ENCODE measurements around the gene GUCD1.

GUCD1 gene

DNA sequence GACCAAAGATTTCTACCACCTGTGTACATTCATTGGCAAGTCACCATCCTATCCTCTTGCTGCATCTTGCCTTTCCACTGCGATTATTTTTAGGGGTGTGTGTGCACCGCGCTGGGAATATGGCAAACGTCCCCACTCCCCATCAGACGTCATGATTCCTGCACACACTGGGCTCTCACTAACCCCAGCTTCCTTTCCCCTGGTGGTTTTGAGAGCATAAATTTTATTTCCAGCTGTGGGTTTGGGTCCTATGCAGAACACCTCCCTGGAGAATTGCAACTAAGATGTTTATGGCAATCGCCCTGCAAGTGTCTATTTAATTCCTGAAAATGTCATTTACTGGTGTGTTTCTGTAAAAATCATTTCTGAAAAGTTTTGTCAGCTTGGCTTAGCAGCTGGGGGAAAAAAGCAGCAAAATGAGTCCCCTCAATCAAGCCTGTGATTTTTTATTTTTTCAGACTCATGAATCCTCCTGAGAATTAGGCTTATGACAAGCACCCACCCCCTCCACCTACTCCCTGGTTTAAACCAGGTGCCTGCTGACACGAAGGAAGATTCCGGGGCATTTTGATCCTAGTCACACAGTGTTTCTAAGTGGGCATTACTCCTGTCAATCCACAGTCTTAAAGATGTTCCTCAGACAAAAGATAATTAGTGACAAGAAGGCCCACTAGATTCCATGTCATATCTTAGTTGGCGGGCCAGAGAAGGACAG lies 36.0 kb downstream of the GUCD1 start:
- H3K4me3 ChIP-seq (ENCODE audit: low read depth, low read length) = no peak overlapping the region
- TF ChIP-seq, protein P1, sequence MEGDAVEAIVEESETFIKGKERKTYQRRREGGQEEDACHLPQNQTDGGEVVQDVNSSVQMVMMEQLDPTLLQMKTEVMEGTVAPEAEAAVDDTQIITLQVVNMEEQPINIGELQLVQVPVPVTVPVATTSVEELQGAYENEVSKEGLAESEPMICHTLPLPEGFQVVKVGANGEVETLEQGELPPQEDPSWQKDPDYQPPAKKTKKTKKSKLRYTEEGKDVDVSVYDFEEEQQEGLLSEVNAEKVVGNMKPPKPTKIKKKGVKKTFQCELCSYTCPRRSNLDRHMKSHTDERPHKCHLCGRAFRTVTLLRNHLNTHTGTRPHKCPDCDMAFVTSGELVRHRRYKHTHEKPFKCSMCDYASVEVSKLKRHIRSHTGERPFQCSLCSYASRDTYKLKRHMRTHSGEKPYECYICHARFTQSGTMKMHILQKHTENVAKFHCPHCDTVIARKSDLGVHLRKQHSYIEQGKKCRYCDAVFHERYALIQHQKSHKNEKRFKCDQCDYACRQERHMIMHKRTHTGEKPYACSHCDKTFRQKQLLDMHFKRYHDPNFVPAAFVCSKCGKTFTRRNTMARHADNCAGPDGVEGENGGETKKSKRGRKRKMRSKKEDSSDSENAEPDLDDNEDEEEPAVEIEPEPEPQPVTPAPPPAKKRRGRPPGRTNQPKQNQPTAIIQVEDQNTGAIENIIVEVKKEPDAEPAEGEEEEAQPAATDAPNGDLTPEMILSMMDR (IDR thresholded peaks at IDR 0.05; ENCODE audit: insufficient read depth, low read length, missing control alignments) = no peak
- POLR2A ChIA-PET = no interaction called here
- CTCF ChIA-PET = interaction anchor here (0.8 to 1.0 kb wide), 3 partner anchors 16 to 328 kb away, joined by 3 read pairs; no protein-coding TSS in a partner anchor
- DNase-seq (ENCODE audit: low read depth, low spot score) = no peak

DNA sequence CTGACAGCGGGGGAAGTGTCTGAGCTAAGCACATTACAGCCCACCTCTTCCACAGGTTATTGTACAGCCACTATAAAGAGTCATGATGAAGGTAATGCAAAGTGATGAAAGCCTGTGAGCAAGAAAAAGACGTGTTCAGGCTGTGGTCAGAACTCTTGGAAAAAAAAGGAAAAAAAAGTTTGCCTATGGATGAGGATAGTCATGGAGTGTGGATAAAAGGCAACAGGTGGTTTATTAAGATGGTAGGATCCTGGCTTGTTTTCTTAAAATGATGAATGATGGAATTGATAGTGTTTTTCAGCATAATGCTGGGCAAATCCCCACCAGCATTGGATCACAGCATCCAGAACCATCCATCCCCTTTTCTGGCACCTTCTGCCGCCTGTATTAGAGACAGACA lies 36.7 kb downstream of the GUCD1 start:
- TF ChIP-seq, protein P1 (IDR thresholded peaks at IDR 0.05; ENCODE audit: insufficient read depth, low read length, missing control alignments) = no peak
- no peak overlapping the region for H3K4me3 ChIP-seq (ENCODE audit: low read depth, low read length)
- ChIA-PET POLR2A (no interaction called here), CTCF (interaction anchor here (0.8 to 1.7 kb wide), 4 partner anchors 9 to 328 kb away, joined by 3 to 4 read pairs (median 4); no protein-coding TSS in a partner anchor)
- DNase-seq (ENCODE audit: low read depth, low spot score) = no peak

DNA sequence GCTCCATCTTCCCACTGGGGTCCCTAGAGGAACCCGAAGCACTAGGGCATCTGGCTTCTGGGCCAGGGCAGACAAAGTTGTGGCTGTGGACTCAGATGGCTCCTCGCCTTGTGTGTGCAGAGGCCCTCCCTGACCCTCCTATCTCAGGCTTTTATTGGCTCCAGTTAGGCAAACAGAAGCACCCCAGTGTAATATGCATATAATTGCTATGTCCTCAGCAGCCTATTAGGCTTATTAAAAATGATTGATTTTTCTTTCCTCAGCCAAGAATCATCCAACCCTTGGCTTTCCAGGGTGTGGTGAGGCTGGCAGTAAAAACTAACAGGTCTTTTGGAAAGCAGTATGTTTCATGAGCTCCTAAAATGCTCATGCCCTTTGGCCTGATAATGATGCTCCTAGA lies 37.5 kb downstream of the GUCD1 start:
- no peak overlapping the region for H3K4me3 ChIP-seq (ENCODE audit: low read depth, low read length)
- no peak for DNase-seq (ENCODE audit: low read depth, low spot score)
- ChIA-PET CTCF (interaction anchor here (0.8 to 1.7 kb wide), 4 partner anchors 8 to 193 kb away, joined by 3 to 4 read pairs (median 4); no protein-coding TSS in a partner anchor), POLR2A (no interaction called here)
- TF ChIP-seq, protein P1 (IDR thresholded peaks at IDR 0.05; ENCODE audit: insufficient read depth, low read length, missing control alignments) = no peak

DNA sequence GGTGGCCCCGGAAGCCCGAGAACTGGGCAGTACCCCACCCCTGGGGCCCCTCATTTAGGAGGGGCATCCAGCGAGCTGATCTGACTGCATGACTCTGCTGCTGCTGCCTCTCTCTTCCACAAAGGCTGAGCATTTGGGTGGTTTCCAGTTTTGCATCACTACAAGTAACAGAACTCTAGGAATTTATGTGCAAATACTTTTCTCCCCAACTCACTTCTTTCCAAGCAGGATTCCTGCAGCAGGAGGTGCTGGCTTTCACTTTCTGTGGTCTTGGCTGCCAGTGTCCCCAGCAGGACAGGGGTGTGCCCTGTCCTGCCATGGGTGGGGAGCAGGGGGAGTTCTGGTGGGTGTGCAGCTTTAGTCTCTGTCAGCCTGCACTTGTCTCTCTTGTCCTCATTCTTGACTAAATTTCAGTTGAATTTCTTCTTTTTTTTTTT lies 38.6 kb downstream of the GUCD1 start:
- POLR2A ChIA-PET = no interaction called here
- CTCF ChIA-PET = interaction anchor here (1.0 to 1.7 kb wide), 8 partner anchors 8 to 192 kb away, joined by 3 to 7 read pairs (median 4); no protein-coding TSS in a partner anchor
- peak; percentile 78 for DNase-seq (ENCODE audit: low read depth, low spot score)
- peak overlapping the region; percentile 34 for H3K4me3 ChIP-seq (ENCODE audit: low read depth, low read length)
- TF ChIP-seq, protein P1 (IDR thresholded peaks at IDR 0.05; ENCODE audit: insufficient read depth, low read length, missing control alignments) = peak; percentile 7

DNA sequence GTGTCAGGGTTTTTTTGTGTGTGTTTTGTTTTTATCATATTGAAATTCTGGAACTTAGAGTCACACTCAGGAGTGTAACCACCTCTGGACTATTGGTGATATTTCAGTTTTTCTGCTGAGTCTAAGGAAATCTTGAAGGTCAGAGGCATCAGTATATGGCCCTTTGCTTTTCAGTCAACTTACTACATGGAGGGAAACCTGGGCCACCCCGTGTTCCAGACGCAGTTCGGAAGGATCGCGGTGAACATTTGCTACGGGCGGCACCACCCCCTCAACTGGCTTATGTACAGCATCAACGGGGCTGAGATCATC lies 40.0 kb downstream of the GUCD1 start:
- ChIA-PET POLR2A (no interaction called here), CTCF (interaction anchor here (1.5 to 1.7 kb wide), 2 partner anchors 10 to 14 kb away, joined by 4 read pairs; no protein-coding TSS in a partner anchor)
- DNase-seq (ENCODE audit: low read depth, low spot score) = no peak
- TF ChIP-seq, protein P1 (IDR thresholded peaks at IDR 0.05; ENCODE audit: insufficient read depth, low read length, missing control alignments) = no peak
- H3K4me3 ChIP-seq (ENCODE audit: low read depth, low read length) = no peak overlapping the region

DNA sequence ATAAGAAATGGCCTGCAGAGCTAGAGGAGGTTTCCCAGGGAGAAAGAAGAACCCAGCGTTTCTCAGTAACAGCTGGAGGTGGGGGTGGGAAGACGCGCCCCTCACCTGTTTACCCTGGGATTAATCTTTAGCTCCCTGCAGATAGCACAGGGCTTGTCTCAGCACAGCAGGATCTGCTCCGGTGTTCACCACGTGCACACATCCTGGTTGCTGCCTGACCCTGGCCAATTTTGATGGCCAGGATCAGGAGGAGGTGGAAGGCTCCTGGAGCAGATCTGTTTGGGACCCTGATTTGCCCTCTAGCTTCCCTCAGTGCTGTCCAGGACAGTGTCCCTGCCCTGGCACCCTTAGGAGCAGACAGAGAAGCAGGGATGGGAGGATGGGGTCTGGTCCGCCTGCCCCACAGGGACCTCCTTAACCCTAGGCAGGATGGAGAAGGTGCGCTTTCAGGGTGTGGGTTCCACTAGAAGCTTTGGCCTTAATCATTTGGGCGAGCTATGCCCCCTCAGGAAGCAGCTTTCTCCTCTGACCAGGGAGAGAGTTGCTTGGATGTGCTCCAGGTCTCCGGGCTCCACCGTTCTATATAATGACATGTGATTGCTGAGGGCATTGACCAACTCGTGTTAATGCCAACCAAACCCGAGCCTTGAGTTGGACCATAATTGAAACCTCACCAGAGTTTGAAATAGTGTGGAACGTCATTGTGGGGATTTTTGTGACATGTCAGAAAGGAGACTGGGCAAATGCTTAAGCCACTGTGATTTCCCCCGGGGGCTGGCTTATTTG lies 40.5 kb downstream of the GUCD1 start:
- ChIA-PET POLR2A (no interaction called here), CTCF (interaction anchor here (1.0 to 1.5 kb wide), 3 partner anchors 9 to 14 kb away, joined by 4 to 6 read pairs (median 4); no protein-coding TSS in a partner anchor)
- TF ChIP-seq, protein P1 (IDR thresholded peaks at IDR 0.05; ENCODE audit: insufficient read depth, low read length, missing control alignments) = no peak
- H3K4me3 ChIP-seq (ENCODE audit: low read depth, low read length) = no peak overlapping the region
- no peak for DNase-seq (ENCODE audit: low read depth, low spot score)
